MM.1S (cell line): Measurements from ENCODE around the gene KLHL25.
"Not testable (repeated sequence)": the region's sequence is repeated elsewhere in the genome, so short reads cannot be mapped to it uniquely, and the experiment has no call there.

ENCODE experiments used
- EZH2 ChIP-seq: fragments of 300-600 bp; sonication (generic); optimal IDR thresholded peaks from 2 replicates; pipeline ENCODE3; 2017; ENCODE audit warnings: low read depth, mild to moderate bottlenecking, antibody characterized with exemption, low read length, mixed read lengths
- EZH2phosphoT487 ChIP-seq: fragments of 300-600 bp; sonication (generic); IDR thresholded peaks from 2 replicates; pipeline ENCODE4 v1.6.1; 2018; ENCODE audit warnings: antibody characterized with exemption, low read length
- TF ChIP-seq, protein P1 (sequence below): fragments of 300-600 bp; sonication (generic); IDR thresholded peaks from 2 replicates; pipeline ENCODE4 v1.5.1; 2016; ENCODE audit warnings: antibody characterized with exemption, low read length, mixed read lengths

GRCh38 chr15:85796371-85796770 lies 1.6 kb upstream of the KLHL25 start:
- TF ChIP-seq, protein P1, sequence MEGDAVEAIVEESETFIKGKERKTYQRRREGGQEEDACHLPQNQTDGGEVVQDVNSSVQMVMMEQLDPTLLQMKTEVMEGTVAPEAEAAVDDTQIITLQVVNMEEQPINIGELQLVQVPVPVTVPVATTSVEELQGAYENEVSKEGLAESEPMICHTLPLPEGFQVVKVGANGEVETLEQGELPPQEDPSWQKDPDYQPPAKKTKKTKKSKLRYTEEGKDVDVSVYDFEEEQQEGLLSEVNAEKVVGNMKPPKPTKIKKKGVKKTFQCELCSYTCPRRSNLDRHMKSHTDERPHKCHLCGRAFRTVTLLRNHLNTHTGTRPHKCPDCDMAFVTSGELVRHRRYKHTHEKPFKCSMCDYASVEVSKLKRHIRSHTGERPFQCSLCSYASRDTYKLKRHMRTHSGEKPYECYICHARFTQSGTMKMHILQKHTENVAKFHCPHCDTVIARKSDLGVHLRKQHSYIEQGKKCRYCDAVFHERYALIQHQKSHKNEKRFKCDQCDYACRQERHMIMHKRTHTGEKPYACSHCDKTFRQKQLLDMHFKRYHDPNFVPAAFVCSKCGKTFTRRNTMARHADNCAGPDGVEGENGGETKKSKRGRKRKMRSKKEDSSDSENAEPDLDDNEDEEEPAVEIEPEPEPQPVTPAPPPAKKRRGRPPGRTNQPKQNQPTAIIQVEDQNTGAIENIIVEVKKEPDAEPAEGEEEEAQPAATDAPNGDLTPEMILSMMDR, result not testable (repeated sequence)
- TF ChIP-seq EZH2phosphoT487, EZH2: not testable (repeated sequence)
